ENCODE data around the gene SRXN1.

SRXN1 gene

DNA sequence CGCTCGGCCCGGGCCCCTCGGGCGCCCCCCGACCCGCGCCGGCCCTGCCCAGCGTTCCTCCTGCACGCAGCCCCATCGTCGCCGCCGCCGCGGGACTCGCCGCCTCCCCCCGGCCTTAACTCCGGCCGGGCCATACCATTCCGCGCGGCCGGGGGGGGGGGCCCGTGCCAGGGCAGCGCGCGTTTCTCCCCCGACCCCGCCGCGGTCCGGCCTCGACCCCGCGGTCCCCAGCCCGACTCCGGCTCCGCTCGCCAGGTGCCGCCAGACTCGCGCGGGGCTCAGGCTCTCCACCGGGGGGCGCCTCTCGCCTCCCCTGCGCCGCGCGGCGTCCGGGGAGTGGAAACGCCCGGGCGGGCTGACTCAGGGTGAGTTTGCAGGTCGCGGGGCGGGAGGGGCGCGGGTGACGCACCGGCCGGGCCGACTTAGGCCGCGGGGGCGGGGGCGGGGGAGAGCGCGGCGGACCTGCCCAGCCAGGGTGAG lies at the start of gene SRXN1:
SRXN1 (minus strand) TSS at position 91 of the 480 bp plus-strand sequence; CDS start at position 76, 15 bp downstream.
- peak within 1 kb of the TSS; percentile 98 for H3K4me3 ChIP-seq (ENCODE audit: control insufficient read depth, low read depth, low read length)
- DNase-seq (ENCODE audit: low read depth), result peak; percentile 65
- peak; percentile 33 for TF ChIP-seq CTCF (IDR thresholded peaks at IDR 0.05; ENCODE audit: control insufficient read depth, insufficient read depth, low read depth, low read length, missing control alignments)

GRCh38 chr20:701401-702129 lies 48.6 kb upstream of the SRXN1 start:
- H3K4me3 ChIP-seq (ENCODE audit: control insufficient read depth, low read depth, low read length), result no peak overlapping the region
- no peak for TF ChIP-seq CTCF (IDR thresholded peaks at IDR 0.05; ENCODE audit: control insufficient read depth, insufficient read depth, low read depth, low read length, missing control alignments)
- DNase-seq (ENCODE audit: low read depth), result no peak

GRCh38 chr20:699811-700338 lies 46.9 kb upstream of the SRXN1 start:
- DNase-seq (ENCODE audit: low read depth), result no peak
- no peak for TF ChIP-seq CTCF (IDR thresholded peaks at IDR 0.05; ENCODE audit: control insufficient read depth, insufficient read depth, low read depth, low read length, missing control alignments)
- no peak overlapping the region for H3K4me3 ChIP-seq (ENCODE audit: control insufficient read depth, low read depth, low read length)

- no peak overlapping the region for H3K4me3 ChIP-seq (ENCODE audit: control insufficient read depth, low read depth, low read length)
- no peak for DNase-seq (ENCODE audit: low read depth)
- TF ChIP-seq CTCF (IDR thresholded peaks at IDR 0.05; ENCODE audit: control insufficient read depth, insufficient read depth, low read depth, low read length, missing control alignments), result no peak
Measured at GRCh38 chr20:699342-699741, 46.3 kb upstream of the SRXN1 start.

GRCh38 chr20:698276-698675 lies 45.3 kb upstream of the SRXN1 start:
- DNase-seq (ENCODE audit: low read depth), result no peak
- no peak for TF ChIP-seq CTCF (IDR thresholded peaks at IDR 0.05; ENCODE audit: control insufficient read depth, insufficient read depth, low read depth, low read length, missing control alignments)
- no peak overlapping the region for H3K4me3 ChIP-seq (ENCODE audit: control insufficient read depth, low read depth, low read length)

- H3K4me3 ChIP-seq (ENCODE audit: control insufficient read depth, low read depth, low read length), result no peak overlapping the region
- TF ChIP-seq CTCF (IDR thresholded peaks at IDR 0.05; ENCODE audit: control insufficient read depth, insufficient read depth, low read depth, low read length, missing control alignments), result no peak
- DNase-seq (ENCODE audit: low read depth), result no peak
Measured at GRCh38 chr20:697826-698225, 44.8 kb upstream of the SRXN1 start.

All from AG09309 (cell line).